Measurements from ENCODE around the gene PCSK7.

PCSK7 gene

GRCh38 chr11:117160826-117161225 is 71.0 kb downstream of the PCSK7 start:
- no peak for DNase-seq (ENCODE audit: low read depth)

- no peak for DNase-seq (ENCODE audit: low read depth)
Observed at GRCh38 chr11:117159892-117160291, 72.0 kb downstream of the PCSK7 start.

- DNase-seq (ENCODE audit: low read depth) = no peak
Observed at GRCh38 chr11:117157507-117157906, 74.4 kb downstream of the PCSK7 start.

- DNase-seq (ENCODE audit: low read depth) = no peak
Observed at GRCh38 chr11:117154468-117154867, 77.4 kb downstream of the PCSK7 start.
